IPS-18c (cell line): ENCODE data around the gene ATP6V0D1.

Source experiments
- H3K4me3 ChIP-seq: 2 replicates; pipeline ENCODE4 v1.7.0; 2013; ENCODE audit warnings: low read depth, mild to moderate bottlenecking, low read length, moderate library complexity; ENCODE audit not compliant: insufficient read depth
- H3K9me3 ChIP-seq: one replicate; pipeline ENCODE4 v1.6.1; 2013; ENCODE audit warnings: mild to moderate bottlenecking, low read length, moderate library complexity; ENCODE audit not compliant: control insufficient read depth, insufficient read depth

Gene ATP6V0D1

DNA sequence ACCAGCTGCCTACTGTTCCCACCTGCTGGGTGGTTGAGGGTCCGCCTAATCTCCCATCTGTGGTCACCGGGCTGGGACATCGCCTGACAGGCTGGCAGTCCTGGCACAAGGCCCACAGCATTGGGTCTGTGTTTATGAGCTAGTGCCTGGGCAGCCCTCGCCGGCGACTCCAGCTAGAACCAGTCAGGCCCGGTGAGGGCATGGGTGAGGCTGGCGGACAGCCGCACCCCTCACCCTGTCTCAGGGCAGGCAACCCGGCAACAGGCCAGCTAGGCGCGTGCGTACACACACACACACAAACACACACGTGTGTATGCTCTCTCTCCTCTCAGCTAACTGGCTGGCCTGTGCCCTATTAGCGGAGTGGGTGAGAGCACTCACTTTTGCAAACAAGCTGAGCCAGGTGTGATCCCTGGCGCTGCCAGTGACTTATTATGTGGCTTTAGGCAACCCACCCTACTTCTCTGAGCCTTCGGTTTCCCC lies 39.6 kb downstream of the ATP6V0D1 start:
- H3K4me3 ChIP-seq: no peak overlapping the region
- no peaks in the 10 kb centered on the region for H3K9me3 ChIP-seq

DNA sequence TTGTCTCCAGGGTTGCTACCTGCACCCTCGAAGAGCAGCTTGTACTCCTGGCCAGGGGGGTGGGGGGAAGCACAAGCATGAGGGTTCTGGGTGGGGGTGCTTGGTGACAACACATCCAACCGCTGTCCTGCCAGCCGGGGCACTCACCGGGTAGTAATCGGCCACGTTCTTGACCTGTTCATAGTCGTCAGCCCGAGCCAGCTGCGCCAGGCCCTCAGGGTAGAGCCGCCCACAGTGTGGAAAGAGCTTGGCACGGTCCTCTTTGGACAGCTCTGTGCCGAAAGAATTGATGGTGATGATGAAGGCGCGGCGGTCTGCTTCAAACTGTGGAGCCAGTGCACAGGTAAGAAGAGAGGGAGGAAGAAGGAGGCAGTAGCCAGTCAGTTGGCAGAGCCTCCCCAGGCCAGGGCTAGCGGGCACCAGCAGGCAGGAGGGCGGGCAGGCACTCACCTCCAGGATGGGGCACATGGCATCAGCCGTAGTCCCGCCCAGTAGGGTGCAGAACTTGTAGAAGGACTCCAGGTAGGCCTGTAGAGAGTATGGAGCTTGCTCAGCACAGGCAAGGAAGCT lies 42.0 kb downstream of the ATP6V0D1 start:
- Histone ChIP-seq H3K9me3 (no peaks in the 10 kb centered on the region), H3K4me3 (no peak overlapping the region)

DNA sequence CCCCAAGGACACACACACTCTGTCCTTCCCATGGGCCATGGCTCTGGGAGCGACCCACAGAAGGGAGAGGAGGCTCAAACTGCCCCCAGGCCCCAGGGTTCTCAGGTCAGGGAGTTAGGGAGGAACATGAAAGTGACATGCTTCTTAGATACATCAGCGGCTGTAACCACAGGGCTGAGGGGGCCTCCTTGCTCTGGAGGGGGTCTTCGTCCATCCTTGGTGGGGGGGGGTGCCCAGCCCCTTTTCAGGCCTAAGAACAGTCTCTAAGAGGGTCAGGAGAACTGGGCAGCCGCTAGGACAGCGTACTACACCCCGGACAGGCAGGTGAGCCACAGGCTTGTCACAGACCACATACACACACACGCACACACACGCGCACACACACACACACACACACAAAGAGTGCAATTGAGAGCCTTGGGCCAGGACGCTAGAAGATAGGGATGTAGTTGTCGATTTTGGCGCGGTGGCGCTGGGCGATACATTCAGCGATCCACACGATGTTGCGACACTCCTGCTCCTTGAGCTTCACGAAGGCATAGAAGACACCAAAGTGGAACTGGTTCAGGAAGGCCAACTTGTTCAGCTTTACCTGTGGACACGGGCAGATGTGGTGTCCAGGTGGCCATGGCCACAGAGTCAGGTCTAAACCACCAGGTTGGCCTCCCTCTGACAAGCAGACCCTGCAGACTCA lies 42.7 kb downstream of the ATP6V0D1 start:
- Histone ChIP-seq H3K9me3 (no peaks in the 10 kb centered on the region), H3K4me3 (no peak overlapping the region)

DNA sequence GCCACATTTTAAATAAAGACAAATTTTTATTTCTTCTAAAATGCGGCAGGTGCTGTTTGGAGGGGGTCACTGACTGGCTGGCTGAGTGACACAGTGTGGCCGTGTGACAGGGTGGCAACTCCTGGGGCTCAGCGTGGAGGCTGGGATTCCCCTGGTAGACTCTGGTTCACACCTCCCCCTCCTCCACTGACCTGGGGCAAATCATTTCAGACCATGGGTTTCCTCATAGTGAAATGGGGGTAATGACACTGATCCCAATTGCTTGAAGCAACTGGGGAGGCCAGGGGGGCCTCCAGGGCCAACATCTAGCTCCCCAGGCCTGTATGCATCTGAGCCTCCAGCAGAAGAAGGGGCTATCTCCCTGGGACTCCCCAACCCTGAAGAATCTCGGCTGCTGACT lies 43.4 kb downstream of the ATP6V0D1 start:
- Histone ChIP-seq H3K4me3 (no peak overlapping the region), H3K9me3 (no peaks in the 10 kb centered on the region)

DNA sequence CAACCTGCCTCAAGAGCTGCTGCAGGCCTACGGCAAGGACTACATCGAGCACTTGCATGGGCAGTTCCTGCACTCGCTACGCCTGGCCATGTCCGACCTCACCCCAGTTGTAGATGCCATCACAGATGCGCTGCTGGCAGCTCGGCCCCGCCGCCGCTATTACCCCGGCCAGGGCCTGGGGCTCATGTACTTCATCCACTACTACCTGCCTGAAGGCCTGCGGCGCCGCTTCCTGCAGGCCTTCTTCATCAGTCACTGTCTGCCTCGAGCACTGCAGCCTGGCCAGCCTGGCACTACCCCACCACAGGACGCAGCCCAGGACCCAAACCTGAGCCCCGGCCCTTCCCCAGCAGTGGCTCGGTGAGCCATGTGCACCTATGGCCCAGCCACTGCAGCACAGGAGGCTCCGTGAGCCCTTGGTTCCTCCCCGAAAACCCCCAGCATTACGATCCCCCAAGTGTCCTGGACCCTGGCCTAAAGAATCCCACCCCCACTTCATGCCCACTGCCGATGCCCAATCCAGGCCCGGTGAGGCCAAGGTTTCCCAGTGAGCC lies 44.2 kb downstream of the ATP6V0D1 start:
- H3K4me3 ChIP-seq: no peak overlapping the region
- H3K9me3 ChIP-seq: no peaks in the 10 kb centered on the region

DNA sequence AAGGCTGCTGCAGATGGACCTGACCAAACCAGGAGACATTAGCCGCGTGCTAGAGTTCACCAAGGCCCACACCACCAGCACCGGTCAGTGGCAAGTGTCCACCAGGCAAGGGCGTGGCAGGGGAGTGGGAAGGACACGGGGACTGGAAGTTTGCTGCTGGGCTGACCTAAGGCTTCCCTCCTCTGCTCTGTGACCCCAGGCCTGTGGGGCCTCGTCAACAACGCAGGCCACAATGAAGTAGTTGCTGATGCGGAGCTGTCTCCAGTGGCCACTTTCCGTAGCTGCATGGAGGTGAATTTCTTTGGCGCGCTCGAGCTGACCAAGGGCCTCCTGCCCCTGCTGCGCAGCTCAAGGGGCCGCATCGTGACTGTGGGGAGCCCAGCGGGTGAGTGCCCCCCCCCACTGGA lies 45.2 kb downstream of the ATP6V0D1 start:
- Histone ChIP-seq H3K9me3 (no peaks in the 10 kb centered on the region), H3K4me3 (no peak overlapping the region)

DNA sequence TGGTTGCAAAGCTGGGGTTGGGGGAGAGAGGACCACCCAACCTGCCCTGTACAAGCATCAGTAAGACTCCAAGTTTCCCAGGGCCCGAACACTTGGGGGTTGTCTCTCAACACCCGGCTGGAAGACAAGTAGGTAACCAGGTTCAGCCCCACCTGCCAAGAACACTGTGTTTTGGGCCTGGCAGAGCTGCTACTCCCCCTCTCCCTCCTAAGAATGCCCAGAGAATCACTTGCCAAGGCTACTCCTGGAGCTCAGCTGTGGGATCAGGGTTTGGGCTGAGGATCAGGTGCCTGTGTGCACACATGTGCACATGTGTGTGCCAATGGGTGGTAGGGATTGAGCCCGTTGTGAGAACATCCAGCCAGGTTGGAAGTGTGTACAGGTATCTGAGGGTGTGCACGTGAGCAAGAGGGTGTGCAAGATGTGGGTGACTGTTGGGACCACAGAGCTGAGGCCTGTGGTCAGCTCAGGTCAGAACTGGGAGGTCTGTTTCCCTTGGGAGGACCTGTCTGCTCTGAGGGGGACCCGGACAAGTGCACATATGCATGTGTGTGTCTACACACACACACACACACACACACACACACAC lies 47.7 kb downstream of the ATP6V0D1 start:
- Histone ChIP-seq H3K9me3 (no peaks in the 10 kb centered on the region), H3K4me3 (peak overlapping the region; percentile 31; the same call in 1 of the 2 replicates)

DNA sequence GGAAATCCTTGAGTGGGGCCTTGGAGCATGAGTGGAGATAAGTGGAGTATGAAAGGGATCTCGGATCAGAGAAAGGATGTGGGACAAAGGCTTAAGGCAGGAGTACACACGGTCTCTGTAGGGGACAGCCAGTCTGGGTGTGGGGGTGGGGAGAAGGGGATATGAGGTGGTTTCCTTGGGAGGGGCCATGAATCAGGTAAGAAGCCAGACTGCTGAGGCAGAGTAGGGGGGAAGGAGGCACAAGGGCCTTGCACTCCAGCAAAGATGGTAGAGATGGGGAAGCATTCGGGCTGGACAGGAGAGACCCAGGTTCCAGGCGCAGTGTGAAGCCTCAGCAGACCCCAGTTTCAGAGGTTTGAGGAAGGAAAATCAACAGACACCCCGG lies 48.5 kb downstream of the ATP6V0D1 start:
- no peaks in the 10 kb centered on the region for H3K9me3 ChIP-seq
- peak overlapping the region; percentile 31; the same call in 1 of the 2 replicates for H3K4me3 ChIP-seq

DNA sequence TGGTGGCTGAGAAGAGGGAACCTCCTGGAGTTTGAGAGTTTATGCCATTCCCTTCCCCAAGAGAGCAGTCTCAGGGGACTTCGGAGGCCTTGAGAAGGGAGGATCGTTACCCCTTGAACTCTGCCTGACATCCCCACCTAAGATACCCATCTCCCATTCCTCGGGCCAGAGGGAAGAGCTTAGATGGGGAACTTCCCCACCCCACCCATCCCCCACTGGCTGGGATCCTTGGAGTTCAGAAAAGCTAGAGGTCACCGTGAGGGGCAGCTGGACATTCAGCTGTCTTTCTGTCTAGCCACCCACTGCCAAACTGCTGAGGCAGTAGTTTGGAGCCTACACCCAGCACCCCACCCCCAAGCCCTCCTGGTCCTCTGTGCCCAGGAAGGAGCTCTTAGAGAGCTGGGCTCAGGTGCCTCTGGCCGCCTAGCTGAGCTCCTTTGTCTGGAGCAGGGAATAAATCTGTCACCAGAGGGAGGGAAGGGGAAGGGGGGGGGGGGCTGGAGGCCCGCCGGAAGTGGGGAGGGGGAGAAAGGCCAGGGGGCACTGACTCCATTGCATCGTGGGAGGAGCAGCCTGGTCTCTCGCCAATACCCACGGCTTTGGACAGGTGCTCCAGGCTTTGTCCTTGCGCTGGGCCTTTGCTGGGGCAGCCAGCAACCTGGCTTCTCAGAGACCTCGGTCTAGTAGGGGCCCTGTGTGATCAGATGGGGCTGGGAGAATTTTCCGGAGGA lies 49.0 kb downstream of the ATP6V0D1 start:
- no peaks in the 10 kb centered on the region for H3K9me3 ChIP-seq
- H3K4me3 ChIP-seq: peak overlapping the region; percentile 71

DNA sequence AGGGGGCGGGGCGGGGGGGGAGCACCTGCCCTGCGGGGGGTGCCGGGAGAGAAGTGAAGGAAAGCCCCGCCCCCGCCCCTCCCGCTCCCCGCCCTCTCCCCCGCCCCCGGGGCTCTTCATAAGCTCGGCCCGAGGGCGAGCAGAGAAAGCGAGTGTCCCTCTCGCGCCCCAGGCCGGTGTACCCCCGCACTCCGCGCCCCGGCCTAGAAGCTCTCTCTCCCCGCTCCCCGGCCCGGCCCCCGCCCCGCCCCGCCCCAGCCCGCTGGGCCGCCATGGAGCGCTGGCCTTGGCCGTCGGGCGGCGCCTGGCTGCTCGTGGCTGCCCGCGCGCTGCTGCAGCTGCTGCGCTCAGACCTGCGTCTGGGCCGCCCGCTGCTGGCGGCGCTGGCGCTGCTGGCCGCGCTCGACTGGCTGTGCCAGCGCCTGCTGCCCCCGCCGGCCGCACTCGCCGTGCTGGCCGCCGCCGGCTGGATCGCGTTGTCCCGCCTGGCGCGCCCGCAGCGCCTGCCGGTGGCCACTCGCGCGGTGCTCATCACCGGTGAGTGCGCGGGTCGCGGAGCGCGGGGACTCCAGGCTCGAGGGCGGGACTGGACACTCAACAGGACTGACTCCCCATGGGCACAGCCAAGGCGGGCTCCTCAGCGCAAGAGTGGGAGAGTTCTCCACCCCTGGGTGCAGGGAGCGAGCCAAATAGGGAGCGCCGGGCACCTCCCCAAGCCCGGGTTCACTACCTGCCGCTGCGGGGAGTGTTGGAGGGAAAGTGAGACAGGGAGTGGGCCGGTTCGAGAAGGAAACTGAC lies 49.8 kb downstream of the ATP6V0D1 start, which contains the start of gene HSD11B2:
HSD11B2 (plus strand) TSS at position 145 of the 798 bp plus-strand sequence; CDS start at position 273, 128 bp downstream.
- peak within 1 kb of the TSS; percentile 71 for H3K4me3 ChIP-seq
- H3K9me3 ChIP-seq: no peaks in the 10 kb centered on the region

DNA sequence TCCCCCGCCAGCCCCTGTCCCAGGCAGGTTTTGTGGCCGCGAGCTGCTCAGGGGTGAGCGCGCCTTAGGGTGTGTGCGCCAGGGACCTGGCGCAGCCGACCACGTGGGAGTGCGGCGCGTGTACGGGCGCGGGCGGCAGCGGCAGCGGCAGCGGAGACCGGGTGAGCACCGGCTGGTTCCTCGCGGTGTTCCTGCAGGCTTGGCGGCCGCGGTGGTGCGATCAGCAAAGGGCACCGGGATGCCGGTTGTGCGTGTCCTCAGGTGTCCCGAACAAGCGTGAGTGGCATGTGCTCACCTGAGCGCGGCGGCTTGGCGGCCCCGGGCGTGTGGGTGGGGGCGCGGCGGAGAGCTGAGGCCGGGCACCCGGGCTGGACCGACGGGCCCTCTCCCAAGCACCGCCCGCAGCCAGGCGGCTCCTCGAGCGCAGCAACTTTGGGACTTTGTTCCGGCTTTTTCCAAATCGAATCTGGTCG lies 50.4 kb downstream of the ATP6V0D1 start:
- H3K4me3 ChIP-seq: peak overlapping the region; percentile 62

DNA sequence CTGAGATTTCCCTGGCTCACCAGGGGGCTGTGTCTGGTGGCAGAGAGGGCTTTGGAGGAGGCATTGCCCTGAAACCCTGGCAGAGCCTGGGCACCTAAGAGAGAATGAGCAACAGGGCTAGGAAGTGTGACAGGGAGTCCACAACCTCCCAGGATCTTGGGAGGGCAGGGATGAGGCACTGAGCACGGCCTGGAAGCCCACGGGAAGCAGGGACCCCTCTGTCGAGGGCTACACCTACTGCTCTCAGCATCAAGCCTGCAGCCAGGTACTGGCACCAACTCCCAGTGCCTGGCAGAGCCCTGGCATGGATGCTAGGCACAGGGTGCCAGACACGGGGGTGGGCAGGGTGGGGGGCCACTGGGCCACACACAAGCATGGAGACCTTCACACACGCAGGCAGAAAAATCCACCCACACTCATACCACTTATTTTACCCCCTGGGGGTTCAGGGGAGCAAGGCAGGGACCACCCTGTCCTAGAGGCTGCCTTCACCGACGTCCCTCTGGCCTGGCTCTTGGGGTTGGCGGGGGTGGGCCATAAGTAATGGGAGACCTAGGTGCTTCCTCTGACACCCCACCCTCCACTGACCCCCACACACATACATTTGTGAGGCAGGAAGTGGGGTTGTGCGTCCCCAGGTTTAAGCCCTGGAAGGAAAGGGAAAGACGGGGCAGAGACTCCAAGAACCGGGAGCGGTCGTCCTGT lies 51.0 kb downstream of the ATP6V0D1 start:
- no peaks in the 10 kb centered on the region for H3K9me3 ChIP-seq
- H3K4me3 ChIP-seq: peak overlapping the region; percentile 62

More for the DNA sequence above, 50.4 kb downstream of the ATP6V0D1 start:
- no peaks in the 10 kb centered on the region for H3K9me3 ChIP-seq

DNA sequence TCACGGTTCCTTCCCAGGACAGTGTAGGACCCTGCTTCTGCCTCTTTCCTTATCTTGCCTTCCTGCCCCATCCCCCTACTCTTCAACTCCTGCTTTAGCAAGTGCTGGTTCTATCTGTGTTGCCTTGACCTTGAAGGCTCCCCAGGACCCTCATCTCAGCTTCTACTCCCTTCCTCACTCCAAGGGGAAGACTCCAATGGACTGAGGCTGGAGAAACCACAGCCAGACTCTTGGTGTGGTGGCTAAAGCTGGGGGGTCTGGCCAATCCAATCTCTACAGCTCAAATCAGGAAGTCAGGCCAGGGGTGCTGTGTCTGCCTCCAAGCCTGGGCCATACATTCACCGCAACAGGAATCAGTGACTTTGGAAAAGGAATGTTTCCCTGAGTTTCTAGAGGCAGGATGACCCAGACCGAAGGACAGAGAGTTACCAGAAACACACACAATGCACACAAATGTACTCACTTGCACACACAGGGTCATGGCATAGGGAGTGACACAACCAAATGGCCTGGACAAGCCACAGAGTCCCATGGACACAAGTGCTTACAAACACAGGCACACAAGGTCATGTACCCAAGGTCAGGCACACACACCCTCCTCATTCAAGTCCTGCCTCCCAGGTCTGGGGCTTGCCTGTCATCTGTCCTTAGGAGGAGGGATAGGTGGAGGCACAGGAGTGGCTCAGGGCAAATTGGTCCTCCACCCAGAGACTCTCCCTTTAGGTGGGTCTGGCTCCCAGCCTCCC lies 51.7 kb downstream of the ATP6V0D1 start:
- Histone ChIP-seq H3K4me3 (no peak overlapping the region), H3K9me3 (no peaks in the 10 kb centered on the region)

DNA sequence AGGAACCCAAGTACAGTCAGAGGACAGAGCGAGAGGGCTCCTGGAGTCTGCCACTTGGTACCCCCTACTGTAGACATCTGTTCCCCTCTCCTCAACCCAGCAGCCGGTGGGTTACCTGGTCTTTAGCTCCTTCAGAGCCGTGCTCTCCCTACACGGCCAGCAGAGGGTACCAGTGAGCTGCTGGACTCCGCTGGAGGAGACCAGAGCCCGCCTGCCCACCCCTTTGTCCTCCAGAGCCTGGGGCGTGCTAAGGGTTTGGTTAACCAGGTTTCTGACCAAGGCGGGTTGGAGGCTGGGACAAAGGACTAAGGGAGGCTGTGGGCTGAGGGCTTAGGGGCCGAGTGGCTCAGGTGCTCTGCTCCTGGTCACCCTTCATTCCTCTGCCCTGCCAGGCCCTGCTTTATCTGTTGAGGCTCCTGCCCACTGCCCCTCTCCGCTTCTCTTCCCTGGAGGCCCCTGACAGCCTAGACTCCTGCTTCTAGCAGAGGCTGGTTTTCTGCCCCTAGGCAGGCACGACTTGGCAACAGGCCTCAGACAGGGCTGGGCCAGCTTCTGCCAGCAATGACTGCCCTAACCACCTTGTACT lies 52.7 kb downstream of the ATP6V0D1 start:
- no peak overlapping the region for H3K4me3 ChIP-seq
- H3K9me3 ChIP-seq: no peaks in the 10 kb centered on the region

DNA sequence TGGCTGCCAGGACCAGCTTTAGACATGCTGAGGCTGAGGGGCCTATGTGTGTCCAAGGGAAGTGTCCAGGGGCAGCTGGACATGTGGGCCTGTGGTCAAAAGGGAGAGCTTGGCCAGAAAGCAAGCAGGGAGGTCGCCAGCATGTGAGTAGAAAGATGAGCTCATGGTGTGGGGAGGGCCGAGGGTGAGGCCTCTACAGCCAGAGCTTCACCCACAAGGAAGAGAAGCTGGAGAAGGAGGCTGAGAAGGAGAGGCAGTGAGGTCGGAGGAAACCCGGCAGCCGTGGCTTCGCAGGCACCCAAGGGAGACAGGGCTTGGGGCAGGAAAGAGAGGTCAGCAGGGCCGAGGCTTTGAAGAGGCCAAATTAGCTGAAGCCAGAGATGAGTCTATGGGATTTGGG lies 54.0 kb downstream of the ATP6V0D1 start:
- no peaks in the 10 kb centered on the region for H3K9me3 ChIP-seq
- H3K4me3 ChIP-seq: no peak overlapping the region
